NCI-H2171 (cell line): ENCODE data around the gene GIMAP8.
A peak's percentile ranks its signal among the peaks of the same experiment; 100 is the strongest.

Source experiments
- DNase-seq: peaks from one replicate; lab custom pipeline; 2025; lab: John Stamatoyannopoulos, UW

The GIMAP8 gene

GRCh38 chr7:150450491-150451001 is at the start of gene GIMAP8:
TSS of gene GIMAP8 (plus strand) at chr7:150450630. CDS start at chr7:150466699, 16,069 bp downstream.
- no peak for DNase-seq

- no peak for DNase-seq
These were observed 49.5 kb upstream of the GIMAP8 start for GRCh38 chr7:150400788-150401423.

DNA sequence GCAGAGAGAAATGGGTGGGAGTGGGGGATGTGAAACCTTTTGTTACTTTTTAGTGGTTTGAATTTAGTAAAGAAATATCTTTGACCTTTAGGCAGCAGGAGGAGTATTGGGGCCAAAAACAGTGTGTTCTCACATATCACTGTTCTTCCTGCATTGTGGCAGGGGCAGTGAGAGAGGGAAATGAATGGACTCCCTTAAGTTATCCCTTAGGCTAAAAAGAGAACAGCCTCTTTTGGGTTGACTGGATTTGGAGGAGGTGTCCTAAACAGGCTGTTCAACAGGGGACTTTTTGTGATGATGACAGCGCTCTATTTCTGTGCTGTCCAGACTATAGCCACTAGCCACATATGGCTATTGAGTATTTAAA is 49.0 kb upstream of the GIMAP8 start:
- no peak for DNase-seq

DNA sequence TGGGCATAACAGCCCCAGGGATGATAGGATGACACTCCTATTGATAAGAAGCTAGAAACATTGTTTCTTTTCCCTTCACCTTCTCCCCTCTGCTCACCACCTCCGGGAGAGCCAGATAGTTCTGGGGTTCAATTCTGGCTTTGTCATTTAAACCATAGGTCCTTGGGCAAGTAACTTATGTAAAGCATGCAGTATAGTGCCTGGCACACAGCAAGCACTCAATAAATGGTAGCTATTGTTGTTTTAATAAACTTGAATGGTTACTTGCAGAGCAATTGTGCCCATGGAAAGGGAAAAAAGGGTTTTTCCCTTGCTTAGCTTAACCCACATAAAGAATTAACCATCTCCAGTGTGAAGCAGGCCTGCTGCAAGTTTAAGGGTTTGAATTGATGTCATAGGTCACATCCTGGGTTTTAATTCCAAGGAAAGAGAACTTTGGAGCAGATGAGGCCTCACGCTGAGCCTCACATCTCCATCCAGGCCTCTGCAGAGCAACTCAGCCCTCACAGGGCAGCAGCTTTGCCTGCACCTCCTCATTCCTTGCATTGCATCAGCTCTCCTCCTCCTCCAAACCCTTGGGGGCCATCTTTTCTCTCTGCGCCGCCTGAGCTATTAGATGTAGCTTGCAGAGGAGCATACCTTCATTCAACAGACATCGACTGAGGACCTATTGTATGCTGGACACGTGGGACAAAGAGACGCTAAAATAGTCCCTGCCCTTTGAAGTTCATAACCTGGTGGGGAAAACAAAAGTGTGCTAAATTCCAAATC is 48.4 kb upstream of the GIMAP8 start:
- no peak for DNase-seq

- DNase-seq, result no peak
These were observed 47.6 kb upstream of the GIMAP8 start for GRCh38 chr7:150402671-150403321.

DNA sequence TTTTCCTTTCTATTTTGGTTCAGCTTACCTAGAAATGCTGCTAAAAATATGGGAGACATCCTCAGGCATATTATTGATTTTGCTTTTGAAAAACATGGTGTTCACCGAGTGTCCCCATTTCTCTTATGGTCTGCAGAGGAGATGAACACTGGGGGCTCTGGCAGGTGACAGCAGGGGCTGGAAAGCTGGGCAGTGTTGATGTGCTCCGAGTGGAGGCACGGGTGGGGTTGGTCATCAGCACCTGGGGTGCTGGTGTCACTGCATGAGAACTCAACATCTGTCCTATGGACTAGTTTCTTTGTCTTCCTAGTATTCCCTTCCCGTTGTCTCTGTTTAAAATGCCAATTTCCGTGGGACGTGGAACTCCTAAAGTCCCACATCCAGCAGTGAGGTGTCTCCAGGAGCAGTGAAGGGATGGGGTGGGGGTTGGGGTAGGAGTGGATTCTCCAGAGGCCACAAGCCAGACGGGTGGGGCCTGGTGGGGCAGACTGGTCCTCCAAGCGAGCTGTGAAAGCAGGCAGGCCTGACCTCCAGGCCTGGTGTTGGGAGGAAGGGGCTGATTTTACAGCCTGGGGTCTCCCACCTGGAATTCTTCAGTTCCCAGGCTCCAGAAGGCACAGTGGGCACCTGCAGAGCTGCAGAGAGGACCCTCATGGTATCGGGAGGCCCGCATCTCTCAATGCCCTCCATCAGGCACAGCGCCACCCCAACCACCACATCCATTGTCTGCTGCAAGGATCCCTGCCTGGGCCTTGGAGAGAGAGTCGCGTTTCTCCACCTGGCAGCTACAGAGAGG is 46.9 kb upstream of the GIMAP8 start:
- no peak for DNase-seq

GRCh38 chr7:150404172-150404804 is 46.1 kb upstream of the GIMAP8 start:
- DNase-seq, result no peak

GRCh38 chr7:150404805-150405583 is 45.4 kb upstream of the GIMAP8 start:
- peak; percentile 66 for DNase-seq

DNA sequence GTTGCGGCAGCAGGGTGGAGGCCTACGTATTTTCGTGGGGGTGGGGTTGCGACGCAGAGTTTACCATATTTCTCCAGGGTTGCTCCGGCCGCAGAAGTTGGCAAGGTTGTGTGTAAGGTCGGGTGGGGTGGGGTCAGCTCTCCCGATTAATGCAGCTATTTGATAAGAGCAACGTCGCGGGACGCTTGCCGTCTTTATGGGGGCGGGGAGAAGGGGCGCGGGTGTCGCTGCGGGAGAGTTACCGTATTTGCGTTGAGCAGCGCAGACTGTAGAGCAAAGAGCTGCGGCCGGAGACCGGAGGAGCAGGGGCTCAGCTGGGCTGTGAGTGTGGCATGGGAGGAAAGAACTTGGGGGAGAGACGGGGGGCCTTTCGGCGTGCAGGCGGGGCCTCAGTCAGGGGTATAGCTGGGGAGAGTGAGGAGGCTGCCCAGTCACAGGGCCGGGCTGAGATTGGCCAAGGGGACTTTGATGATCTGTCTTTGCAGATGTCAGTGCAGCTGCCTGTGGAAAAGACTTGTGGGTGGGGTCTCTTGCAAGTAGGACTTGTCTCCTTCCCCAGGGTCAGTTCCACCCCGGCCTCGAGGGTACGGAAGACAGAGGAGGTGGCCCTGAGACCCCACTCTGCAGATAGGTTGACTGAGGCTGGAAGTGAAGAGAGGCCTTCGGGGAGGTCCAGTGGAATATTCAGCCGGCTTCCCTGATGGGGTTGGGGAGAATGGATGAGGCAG is 44.7 kb upstream of the GIMAP8 start:
- DNase-seq, result no peak

GRCh38 chr7:150406312-150406566 is 44.2 kb upstream of the GIMAP8 start:
- no peak for DNase-seq

DNA sequence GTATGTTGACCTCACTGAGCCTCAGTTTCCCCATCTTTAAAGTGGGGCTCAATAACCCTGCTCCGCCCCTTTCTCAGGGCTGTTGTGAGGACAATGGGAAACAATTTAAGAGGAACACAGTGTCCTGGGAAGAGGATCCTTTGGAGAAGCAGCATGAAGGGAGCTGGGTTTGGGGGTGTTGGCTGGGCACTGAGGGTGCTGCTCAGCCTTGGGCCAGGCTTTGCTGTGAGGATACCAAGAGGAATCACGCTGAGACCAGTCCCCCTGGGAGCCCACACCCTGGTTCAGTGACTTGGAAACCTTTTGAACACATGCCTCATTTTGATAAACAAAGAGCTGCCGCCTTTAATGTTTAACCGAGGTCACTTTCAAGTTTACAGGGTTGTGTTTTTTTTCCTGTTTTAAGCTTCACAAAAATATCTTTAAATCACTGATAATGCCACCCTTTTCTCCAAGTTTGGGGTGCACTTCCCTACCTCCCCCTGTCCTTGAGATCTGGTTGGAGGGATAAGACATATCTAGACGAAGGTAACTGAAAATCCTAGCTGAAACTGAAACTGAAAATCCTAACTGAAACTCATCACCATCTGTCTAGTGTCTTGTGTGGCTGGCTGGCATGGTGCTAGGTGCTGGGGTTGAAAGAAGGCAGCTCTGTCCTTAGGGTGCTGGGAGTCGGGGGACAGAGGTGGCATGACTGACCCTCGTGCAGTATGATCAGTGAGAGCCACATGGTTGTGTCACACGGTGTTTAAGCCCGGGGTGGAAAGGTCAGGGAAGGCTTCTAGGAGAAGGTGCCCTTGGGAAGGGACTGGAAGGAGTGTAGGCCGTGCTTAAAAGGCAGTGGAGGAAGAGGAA is 43.6 kb upstream of the GIMAP8 start:
- peak; percentile 20 for DNase-seq

DNA sequence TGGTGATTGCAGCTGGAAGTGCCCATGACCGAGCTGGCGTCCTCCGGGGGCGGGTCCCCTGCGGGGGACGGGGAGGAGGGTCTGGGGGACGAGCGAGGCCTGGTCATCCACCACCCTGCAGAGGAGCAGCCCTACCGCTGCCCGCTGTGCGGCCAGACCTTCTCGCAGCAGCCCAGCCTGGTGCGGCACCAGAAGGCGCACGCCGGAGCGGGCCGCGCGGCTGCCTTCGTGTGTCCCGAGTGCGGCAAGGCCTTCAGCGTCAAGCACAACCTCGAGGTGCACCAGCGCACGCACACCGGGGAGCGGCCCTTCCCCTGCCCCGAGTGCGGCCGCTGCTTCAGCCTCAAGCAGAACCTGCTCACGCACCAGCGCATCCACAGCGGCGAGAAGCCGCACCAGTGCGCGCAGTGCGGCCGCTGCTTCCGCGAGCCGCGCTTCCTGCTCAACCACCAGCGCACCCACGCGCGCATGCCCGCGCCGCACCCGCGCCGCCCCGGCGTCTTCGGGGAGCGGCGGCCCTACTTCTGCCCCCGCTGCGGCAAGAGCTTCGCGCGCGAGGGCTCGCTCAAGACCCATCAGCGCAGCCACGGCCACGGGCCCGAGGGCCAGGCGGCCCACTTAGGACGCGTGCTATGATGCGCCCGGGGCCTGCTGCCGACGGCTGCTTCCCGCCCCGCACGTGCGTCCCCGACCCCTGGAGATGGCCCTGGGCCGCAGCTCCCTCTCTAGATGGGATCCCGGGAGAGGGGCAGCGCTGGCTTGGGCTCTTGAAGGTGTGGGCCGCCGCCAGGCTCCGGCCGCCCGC is 42.6 kb upstream of the GIMAP8 start:
- DNase-seq, result no peak

- DNase-seq, result no peak
These were observed 41.8 kb upstream of the GIMAP8 start for GRCh38 chr7:150408393-150409299.

GRCh38 chr7:150409300-150410030 is 41.0 kb upstream of the GIMAP8 start:
- DNase-seq, result no peak

DNA sequence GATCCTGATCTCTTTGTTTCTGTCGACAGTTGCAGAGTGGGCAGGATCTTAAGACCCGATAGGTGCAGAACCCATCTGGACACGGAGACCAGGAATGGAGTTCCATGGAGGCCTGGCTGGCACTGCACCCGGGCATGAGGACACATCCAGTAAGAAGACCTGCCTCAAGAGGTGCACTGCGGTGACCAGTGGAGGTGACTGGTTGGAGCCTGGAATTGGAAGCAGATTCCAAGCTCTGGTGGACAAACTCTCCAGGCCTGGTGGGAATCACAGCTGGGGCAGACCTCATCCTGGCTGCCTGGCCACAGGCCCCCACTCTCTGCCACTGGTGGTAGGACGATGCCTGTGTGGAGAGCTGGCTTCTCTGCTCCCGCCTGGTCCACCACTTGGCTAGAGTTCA is 40.3 kb upstream of the GIMAP8 start:
- no peak for DNase-seq

- no peak for DNase-seq
These were observed 39.6 kb upstream of the GIMAP8 start for GRCh38 chr7:150410680-150411346.
